GM10248 (cell line): ENCODE results near the gene DGKI.
"Not testable (repeated sequence)": the region's sequence is repeated elsewhere in the genome, so short reads cannot be mapped to it uniquely, and the experiment has no call there.

Experiments used
- CTCF ChIA-PET: fragments of 300-600 bp; sonication (Branson Sonifier 250); formaldehyde crosslinking; extraction: SDS; loops from one replicate; lab custom pipeline; 2021; ENCODE audit warnings: antibody characterized with exemption; lab: Yijun Ruan, JAX
- POLR2A ChIA-PET: fragments of 350-650 bp; sonication (Branson Sonifier 250); formaldehyde crosslinking; extraction: SDS; loops from one replicate; lab custom pipeline; 2020; ENCODE audit warnings: antibody characterized with exemption; lab: Yijun Ruan, JAX
- DNase-seq: peaks from one replicate; pipeline ENCODE4 v3.0.0; 2012; ENCODE audit errors: extremely low spot score
- TF ChIP-seq, protein P1 (sequence below): IDR thresholded peaks from 2 replicates; pipeline ENCODE4 v1.5.1; 2012; ENCODE audit warnings: mild to moderate bottlenecking, low read depth; ENCODE audit errors: extremely low read depth, missing control alignments, control extremely low read depth

The DGKI gene

GRCh38 chr7:137453356-137453755 is 393.4 kb downstream of the DGKI start:
- CTCF ChIA-PET: interaction anchor here (4.0 kb wide), 1 partner anchor 14 kb away, joined by 23 read pairs; no protein-coding TSS in a partner anchor
- no peak for DNase-seq
- TF ChIP-seq, protein P1, sequence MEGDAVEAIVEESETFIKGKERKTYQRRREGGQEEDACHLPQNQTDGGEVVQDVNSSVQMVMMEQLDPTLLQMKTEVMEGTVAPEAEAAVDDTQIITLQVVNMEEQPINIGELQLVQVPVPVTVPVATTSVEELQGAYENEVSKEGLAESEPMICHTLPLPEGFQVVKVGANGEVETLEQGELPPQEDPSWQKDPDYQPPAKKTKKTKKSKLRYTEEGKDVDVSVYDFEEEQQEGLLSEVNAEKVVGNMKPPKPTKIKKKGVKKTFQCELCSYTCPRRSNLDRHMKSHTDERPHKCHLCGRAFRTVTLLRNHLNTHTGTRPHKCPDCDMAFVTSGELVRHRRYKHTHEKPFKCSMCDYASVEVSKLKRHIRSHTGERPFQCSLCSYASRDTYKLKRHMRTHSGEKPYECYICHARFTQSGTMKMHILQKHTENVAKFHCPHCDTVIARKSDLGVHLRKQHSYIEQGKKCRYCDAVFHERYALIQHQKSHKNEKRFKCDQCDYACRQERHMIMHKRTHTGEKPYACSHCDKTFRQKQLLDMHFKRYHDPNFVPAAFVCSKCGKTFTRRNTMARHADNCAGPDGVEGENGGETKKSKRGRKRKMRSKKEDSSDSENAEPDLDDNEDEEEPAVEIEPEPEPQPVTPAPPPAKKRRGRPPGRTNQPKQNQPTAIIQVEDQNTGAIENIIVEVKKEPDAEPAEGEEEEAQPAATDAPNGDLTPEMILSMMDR: no peak
- POLR2A ChIA-PET: no interaction called here

DNA sequence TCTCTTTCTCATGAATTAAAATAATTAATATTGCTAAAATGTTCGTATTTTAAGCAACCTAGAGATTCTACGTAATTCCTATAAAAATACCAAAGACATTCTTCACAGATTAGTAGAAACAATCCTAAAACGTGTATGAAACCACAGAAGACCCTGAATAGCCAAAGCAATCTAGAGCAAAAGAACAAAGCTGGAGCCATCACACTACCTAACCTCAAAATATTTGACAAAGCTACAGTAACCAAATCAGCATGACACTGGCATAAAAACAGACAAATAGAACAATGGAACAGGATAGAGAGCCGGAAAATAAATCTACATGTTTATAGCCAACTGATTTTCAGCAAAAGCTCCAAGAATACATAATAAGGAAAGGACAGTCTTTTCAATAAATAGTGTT is 397.8 kb downstream of the DGKI start:
- ChIA-PET POLR2A (no interaction called here), CTCF (interaction anchor here (1.3 kb wide), 1 partner anchor 1334 kb away, joined by 3 read pairs; no protein-coding TSS in a partner anchor)
- DNase-seq: no peak
- TF ChIP-seq, protein P1: no peak

- CTCF ChIA-PET: interaction anchor here (1.3 kb wide), 1 partner anchor 1334 kb away, joined by 3 read pairs; no protein-coding TSS in a partner anchor
- DNase-seq, POLR2A ChIA-PET: not testable (repeated sequence)
Observed at GRCh38 chr7:137448572-137448971, 398.2 kb downstream of the DGKI start.

DNA sequence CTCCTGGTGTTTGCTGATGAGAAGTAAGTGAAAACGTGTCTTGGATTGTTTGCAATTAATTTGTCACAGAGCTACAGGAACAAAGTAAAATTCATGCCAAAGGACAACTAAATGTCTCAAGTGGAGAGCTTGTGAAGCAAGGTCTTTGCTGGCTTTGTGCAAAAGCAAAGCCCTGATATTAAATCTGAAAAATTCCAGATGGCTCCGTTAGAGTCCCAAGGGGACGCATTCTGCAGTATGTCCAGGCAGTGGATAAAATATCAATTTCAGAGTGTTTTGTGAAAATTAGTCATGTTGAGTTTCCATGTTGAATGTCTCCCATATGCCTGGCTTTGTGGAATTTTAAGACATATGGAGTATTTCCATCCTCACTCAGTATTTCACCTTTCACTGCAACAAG is 400.7 kb downstream of the DGKI start:
- ChIA-PET POLR2A (no interaction called here), CTCF (interaction anchor here (0.9 to 2.9 kb wide), 3 partner anchors 9 to 11 kb away, joined by 3 to 11 read pairs (median 10); no protein-coding TSS in a partner anchor)
- DNase-seq: no peak
- TF ChIP-seq, protein P1: no peak

- DNase-seq: no peak
- CTCF ChIA-PET: interaction anchor here (1.4 to 2.9 kb wide), 3 partner anchors 9 to 27 kb away, joined by 4 to 11 read pairs (median 6); no protein-coding TSS in a partner anchor
- TF ChIP-seq, protein P1: no peak
- POLR2A ChIA-PET: no interaction called here
Observed at GRCh38 chr7:137445268-137445667, 401.5 kb downstream of the DGKI start.

- DNase-seq: no peak
- TF ChIP-seq, protein P1: no peak
- ChIA-PET POLR2A (no interaction called here), CTCF (interaction anchor here (2.6 kb wide), 1 partner anchor 11 kb away, joined by 6 read pairs; no protein-coding TSS in a partner anchor)
Observed at GRCh38 chr7:137443616-137444015, 403.2 kb downstream of the DGKI start.

DNA sequence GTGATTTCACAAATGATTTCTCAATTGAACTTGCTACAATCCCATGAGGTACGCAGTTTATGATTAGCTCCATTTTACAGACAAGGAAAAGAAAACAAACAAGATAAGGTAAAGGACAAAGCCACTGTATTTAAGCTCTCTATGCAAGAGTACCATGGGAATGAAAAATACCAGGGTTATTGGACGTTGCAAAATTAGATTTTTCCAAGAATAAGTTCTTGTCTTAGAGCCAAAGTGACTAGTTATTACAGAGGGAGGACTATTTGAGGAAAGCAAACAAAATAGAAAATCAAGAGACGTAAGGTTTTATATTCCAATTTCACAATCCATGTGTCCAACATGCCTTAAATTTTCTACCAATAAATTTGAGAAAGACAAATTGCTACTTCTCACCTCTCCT is 405.3 kb downstream of the DGKI start:
- TF ChIP-seq, protein P1: no peak
- DNase-seq: no peak
- CTCF ChIA-PET: interaction anchor here (0.6 kb wide), 1 partner anchor 19 kb away, joined by 3 read pairs; no protein-coding TSS in a partner anchor
- POLR2A ChIA-PET: no interaction called here
